ENCODE measurements around the gene RPL41. TPM values are rescaled to one million over a fixed set of nuclear protein-coding genes. Genes with fewer than 3 reads are reported as not detected.

The RPL41 gene
- total and polyA plus RNA-seq, 9 of the 15 experiments (the other 6 are each of a cell fraction or from before 2014, with no cell fraction given): 3,403 to 11,276 (median 5,604) TPM

- TF ChIP-seq ESRRA (IDR thresholded peaks at IDR 0.05; ENCODE audit: borderline replicate concordance, low read depth): peak; percentile 43; the same call in 1 of the 2 replicates
- no peak for TF ChIP-seq ELF4 (CRISPR knock-in tag; IDR thresholded peaks at IDR 0.05)
- TF ChIP-seq ZNF165 (CRISPR knock-in tag; IDR thresholded peaks at IDR 0.05; ENCODE audit: borderline replicate concordance): peak; percentile 6; the same call in 1 of the 2 replicates
- TF ChIP-seq NCOR1 (IDR thresholded peaks at IDR 0.05): peak; percentile 68
- TF ChIP-seq LCOR (CRISPR knock-in tag; IDR thresholded peaks at IDR 0.05): peak; percentile 58; the same call in 1 of the 2 replicates
- no peak for TF ChIP-seq HBP1 (CRISPR knock-in tag; IDR thresholded peaks at IDR 0.05)
- 0 out of 2 replicates have a peak, but pooled peaks have one; percentile 38 for TF ChIP-seq ZBTB17 (CRISPR knock-in tag; IDR thresholded peaks at IDR 0.05)
- peak; percentile 76; the same call in 1 of the 2 replicates for TF ChIP-seq POLR2A (conservative IDR thresholded peaks at IDR 0.05)
- no peak for TF ChIP-seq NR2C1 (IDR thresholded peaks at IDR 0.05)
- no peak for TF ChIP-seq NR2C1 (tag; IDR thresholded peaks at IDR 0.05)
- TF ChIP-seq RBM22 (IDR thresholded peaks at IDR 0.05; ENCODE audit: low read depth, low read length, poor library complexity, severe bottlenecking): peak; percentile 56
- TF ChIP-seq SREBF2 (CRISPR knock-in tag; IDR thresholded peaks at IDR 0.05): no peak
- peak; percentile 71; the same call in 1 of the 2 replicates for TF ChIP-seq NKRF (IDR thresholded peaks at IDR 0.05; ENCODE audit: borderline replicate concordance)
- peak; percentile 43 for TF ChIP-seq PRDM10 (IDR thresholded peaks at IDR 0.05; ENCODE audit: partially characterized antibody)
- peak; percentile 75; the same call in 1 of the 2 replicates for TF ChIP-seq ZBTB7A (IDR thresholded peaks at IDR 0.05; ENCODE audit: borderline replicate concordance, control insufficient read depth, low read depth, low read length)
- peak; percentile 86; the same call in 1 of the 2 replicates for TF ChIP-seq CBX1 (IDR thresholded peaks at IDR 0.05; ENCODE audit: low read depth)
- no peak for TF ChIP-seq FOXA3 (CRISPR knock-in tag; conservative IDR thresholded peaks at IDR 0.05 in 1 of 2, IDR thresholded peaks at IDR 0.05 in 1 of 2)
- no peak for TF ChIP-seq NFXL1 (CRISPR knock-in tag; IDR thresholded peaks at IDR 0.05)
- peak; percentile 85 for TF ChIP-seq CXXC5 (CRISPR knock-in tag; IDR thresholded peaks at IDR 0.05)
Observed at GRCh38 chr12:56129206-56129941, 12.9 kb downstream of the RPL41 start (continued).

All from K562 (cell line).